CD14-positive monocyte (primary cell): ENCODE results near the gene FAM120A. TPM values are rescaled to one million over a fixed set of nuclear protein-coding genes. Genes with fewer than 3 reads are reported as not detected.

Experiments
- DNase-seq, 3 donors: peaks; one replicate each; pipeline ENCODE4 v3.0.0-alpha.2; 2011 to 2022
- H2AFZ ChIP-seq: 2 replicates; pipeline ENCODE4 v1.6.0; 2012; ENCODE audit warnings: mild to moderate bottlenecking, low read depth, low read length, inconsistent platforms; ENCODE audit not compliant: insufficient read depth, poor library complexity, severe bottlenecking
- H3K27ac ChIP-seq, 2 donors: 1 replicate in 1 of 2; 2 replicates in 1 of 2; pipeline ENCODE4 v1.5.1; 2012 to 2013; ENCODE audit warnings: low read length in 2 of 2, control low read depth in 1 of 2, inconsistent platforms in 1 of 2, low read depth in 1 of 2, mild to moderate bottlenecking in 1 of 2
- H3K27me3 ChIP-seq, 2 donors: one replicate each; pipeline versions ENCODE4 v1.6.0 to v1.6.1; 2011 to 2013; ENCODE audit warnings: low read length in 2 of 2; ENCODE audit not compliant: control insufficient read depth in 2 of 2, insufficient read depth in 2 of 2
- H3K36me3 ChIP-seq, 2 donors: replicated peaks in 1 of 2; 1 replicate in 1 of 2; 2 replicates in 1 of 2; pipeline versions ENCODE4 v1.5.1 to v1.6.1; 2012 to 2013; ENCODE audit warnings: low read length in 2 of 2, control low read depth in 1 of 2, inconsistent platforms in 1 of 2, mild to moderate bottlenecking in 1 of 2; ENCODE audit not compliant: insufficient read depth in 2 of 2, control insufficient read depth in 1 of 2
- H3K4me1 ChIP-seq, 2 donors: 1 replicate in 1 of 2; 2 replicates in 1 of 2; pipeline versions ENCODE4 v1.5.1 to v1.6.1; 2012 to 2013; ENCODE audit warnings: low read length in 2 of 2, control low read depth in 1 of 2, inconsistent platforms in 1 of 2, mild to moderate bottlenecking in 1 of 2, moderate library complexity in 1 of 2; ENCODE audit not compliant: insufficient read depth in 2 of 2, control insufficient read depth in 1 of 2
- H3K4me2 ChIP-seq: replicated peaks from 2 replicates; pipeline ENCODE3; 2012; ENCODE audit warnings: low read length, moderate library complexity, mild to moderate bottlenecking; ENCODE audit not compliant: poor library complexity, severe bottlenecking; ENCODE audit errors: extremely low read depth
- H3K4me3 ChIP-seq, 3 experiments: fragments of 200-600 bp in 1 of 3; sonication (generic) in 1 of 3; replicated peaks in 1 of 3; 1 replicate in 2 of 3; 2 replicates in 1 of 3; pipeline ENCODE4 v1.5.1; 2011 to 2013; ENCODE audit warnings: low read length in 3 of 3, mild to moderate bottlenecking in 3 of 3, control low read depth in 2 of 3, low read depth in 2 of 3, inconsistent platforms in 1 of 3, moderate library complexity in 1 of 3
- H3K79me2 ChIP-seq: 2 replicates; pipeline ENCODE4 v1.6.0; 2012; ENCODE audit warnings: mild to moderate bottlenecking, control low read depth, inconsistent platforms, low read length, moderate library complexity; ENCODE audit not compliant: insufficient read depth
- H3K9ac ChIP-seq: 2 replicates; pipeline ENCODE4 v1.6.0; 2017; ENCODE audit warnings: low read length, mild to moderate bottlenecking; ENCODE audit not compliant: insufficient read depth, poor library complexity, severe bottlenecking
- H3K9me3 ChIP-seq, 2 donors: replicated peaks in 1 of 2; 1 replicate in 1 of 2; 2 replicates in 1 of 2; pipeline versions ENCODE4 v1.5.1 to v1.6.1; 2012 to 2013; ENCODE audit warnings: low read length in 2 of 2, control low read depth in 1 of 2; ENCODE audit not compliant: control insufficient read depth in 1 of 2, insufficient read depth in 1 of 2
- H4K20me1 ChIP-seq: 2 replicates; pipeline ENCODE4 v1.6.0; 2012; ENCODE audit warnings: mild to moderate bottlenecking, low read length, control low read depth, moderate library complexity; ENCODE audit not compliant: insufficient read depth
- H3K27ac Mint-ChIP-seq, 7 donors: one replicate each; pipeline ENCODE4 v1.8.0; 2020; ENCODE audit warnings: mild to moderate bottlenecking in 7 of 7, mixed read lengths in 7 of 7, moderate library complexity in 6 of 7, inconsistent platforms in 2 of 7
- H3K27me3 Mint-ChIP-seq, 3 donors: one replicate each; pipeline ENCODE4 v1.8.0; 2021 to 2022; ENCODE audit warnings: low read depth in 3 of 3, mild to moderate bottlenecking in 3 of 3, mixed read lengths in 3 of 3, moderate library complexity in 3 of 3, inconsistent platforms in 1 of 3
- H3K36me3 Mint-ChIP-seq, 2 donors: one replicate each; pipeline ENCODE4 v1.8.0; 2020; ENCODE audit warnings: mixed read lengths in 2 of 2, inconsistent platforms in 1 of 2, mild to moderate bottlenecking in 1 of 2
- H3K4me1 Mint-ChIP-seq: one replicate; pipeline ENCODE4 v1.8.0; 2020; ENCODE audit warnings: mild to moderate bottlenecking, mixed read lengths
- H3K4me3 Mint-ChIP-seq, 2 donors: one replicate each; pipeline ENCODE4 v1.8.0; 2020; ENCODE audit warnings: mild to moderate bottlenecking in 2 of 2, mixed read lengths in 2 of 2, moderate library complexity in 1 of 2
- H3K9me3 Mint-ChIP-seq, 7 donors: one replicate each; pipeline ENCODE4 v1.8.0; 2020 to 2022; ENCODE audit warnings: mixed read lengths in 7 of 7, mild to moderate bottlenecking in 6 of 7, moderate library complexity in 6 of 7, inconsistent platforms in 2 of 7
- CTCF ChIP-seq: fragments of 200-600 bp; IDR thresholded peaks from one replicate; pipeline ENCODE4 v1.8.0; 2022; ENCODE audit warnings: antibody characterized with exemption, mild to moderate bottlenecking
- WGBS: methylation state at CpG from one replicate; pipeline ENCODE4 v1.1.5; 2013; ENCODE audit warnings: missing lambda C conversion rate; ENCODE audit not compliant: insufficient coverage; 5-methylcytosine and 5-hydroxymethylcytosine counted together
- intact Hi-C, 2 donors: fragments of 100-400 bp; cut with micrococcal nuclease; formaldehyde crosslinking; loops; one replicate each; pipeline versions ENCODE4 v1.15.0 to v1.15.1; 2023
- polyA plus RNA-seq, 3 donors: library from polyadenylated mRNA; depleted of rRNA in 1 of 3; unstranded in 2 of 3; stranded (reverse) in 1 of 3; fragments of 300-500 nt in 2 of 3; fragments of >200 nt in 1 of 3; fragmentation: Illumina TruSeq in 2 of 3; gene quantifications; 1 replicate in 2 of 3; 2 replicates in 1 of 3; pipeline ENCODE4 v1.2.3, GENCODE V29; 2012 to 2021

Gene FAM120A
- polyA plus RNA-seq, 3 donors, result 10.4 to 76.6 (median 12.7) TPM

GRCh38 chr9:93492327-93492726, 40.8 kb downstream of the FAM120A start:
- H4K20me1 ChIP-seq, result peaks cover 84% of the 10 kb centered on the region
- no peak overlapping the region for H3K4me2 ChIP-seq
- H3K36me3 ChIP-seq, result peaks cover 48 to 81% of the 10 kb centered on the region in 2 donors
- no peak overlapping the region for H3K4me3 ChIP-seq
- H3K4me1 Mint-ChIP-seq, result peaks cover 25% of the 10 kb centered on the region
- intact Hi-C loops, result no loop called here
- no peak for DNase-seq
- H3K9me3 ChIP-seq, result no peaks in the 10 kb centered on the region
- H3K36me3 Mint-ChIP-seq, result peaks cover 64 to 75% of the 10 kb centered on the region in 2 donors
- 62% methylated on average over 3 of the region's 5 CpGs for WGBS
- H3K27me3 ChIP-seq, result no peaks in the 10 kb centered on the region
- peaks cover 90% of the 10 kb centered on the region for H3K79me2 ChIP-seq
- peaks cover 6 to 14% of the 10 kb centered on the region in 2 donors for H3K4me1 ChIP-seq
- peaks cover 0 to 3% (median 0%) of the 10 kb centered on the region in 7 donors for H3K9me3 Mint-ChIP-seq
- H3K4me3 Mint-ChIP-seq, result no peak overlapping the region
- TF ChIP-seq CTCF, result no peak
- peak overlapping the region in 3 of 7 donors; percentile 16 to 55 (median 38) for H3K27ac Mint-ChIP-seq
- H3K9ac ChIP-seq, result no peak overlapping the region
- H2AFZ ChIP-seq, result no peak overlapping the region
- no peak overlapping the region for H3K27ac ChIP-seq
- no peaks in the 10 kb centered on the region for H3K27me3 Mint-ChIP-seq

GRCh38 chr9:93493949-93494348, 42.5 kb downstream of the FAM120A start:
- H3K4me3 Mint-ChIP-seq, result no peak overlapping the region
- no peaks in the 10 kb centered on the region for H3K9me3 Mint-ChIP-seq
- Histone ChIP-seq H3K9me3 (no peaks in the 10 kb centered on the region), H3K9ac (no peak overlapping the region), H3K27me3 (no peaks in the 10 kb centered on the region), H3K4me2 (no peak overlapping the region), H3K27ac (no peak overlapping the region), H3K4me1 (peaks cover 6 to 14% of the 10 kb centered on the region in 2 donors), H3K79me2 (peaks cover 87% of the 10 kb centered on the region), H3K36me3 (peaks cover 62 to 82% of the 10 kb centered on the region in 2 donors), H3K4me3 (no peak overlapping the region), H2AFZ (no peak overlapping the region), H4K20me1 (peaks cover 71% of the 10 kb centered on the region)
- no peaks in the 10 kb centered on the region for H3K27me3 Mint-ChIP-seq
- TF ChIP-seq CTCF, result no peak
- DNase-seq, result no peak
- intact Hi-C loops, result no loop called here
- 98% methylated on average over 12 of the region's 12 CpGs for WGBS
- H3K4me1 Mint-ChIP-seq, result peaks cover 11% of the 10 kb centered on the region
- peak overlapping the region in 3 of 7 donors; percentile 12 to 76 (median 63) for H3K27ac Mint-ChIP-seq
- peaks cover 65 to 77% of the 10 kb centered on the region in 2 donors for H3K36me3 Mint-ChIP-seq
